GM12891 (cell line): Measurements from ENCODE around the gene ARL1.

Source experiments
- POLR2A ChIP-seq: IDR thresholded peaks from 2 replicates; pipeline ENCODE4 v1.6.1; 2011; ENCODE audit warnings: low read depth, low read length, control low read depth
- POLR2AphosphoS5 ChIP-seq: IDR thresholded peaks from 2 replicates; pipeline ENCODE4 v1.6.1; 2011; ENCODE audit warnings: low read depth, low read length, control low read depth

GRCh38 chr12:101415228-101415627 is 7.7 kb upstream of the ARL1 start:
- TF ChIP-seq POLR2A, result no peak
- TF ChIP-seq POLR2AphosphoS5, result no peak
